Hair follicle dermal papilla cell (primary cell): ENCODE data around the gene CRISP1. TPM values are rescaled to one million over a fixed set of nuclear protein-coding genes. Genes with fewer than 3 reads are reported as not detected.

Experiments
- total RNA-seq: library from RNA; depleted of rRNA; stranded (reverse); fragments of >200 nt; gene quantifications from 2 replicates; pipeline ENCODE4 v1.2.3, GENCODE V29; 2012

CRISP1 gene
- not detected in 2 replicates for total RNA-seq

GRCh38 chr6:49866485-49866943 lies at the start of gene CRISP1:
TSS of gene CRISP1 (minus strand) at chr6:49866535. CDS start at chr6:49857400, 9,135 bp downstream.

GRCh38 chr6:49787176-49787575 lies 79.2 kb downstream of the CRISP1 start, which contains the start of gene PGK2:
TSS of gene PGK2 (minus strand) at chr6:49787285. CDS start at chr6:49787187, 98 bp downstream.

Other genes with a start within 250 kb of the CRISP1 start
- not detected in 2 replicates for gene RHAG, start 229.7 kb downstream of the CRISP1 start, total RNA-seq
- not detected in 2 replicates for gene CRISP2, start 153.0 kb downstream of the CRISP1 start, total RNA-seq
- gene CRISP3, start 122.1 kb downstream of the CRISP1 start, total RNA-seq, result not detected in 2 replicates
- gene PGK2, start 79.2 kb downstream of the CRISP1 start, total RNA-seq, result not detected in 2 replicates
- gene DEFB114, start 97.6 kb upstream of the CRISP1 start, total RNA-seq, result not detected in 2 replicates
- gene DEFB113, start 103.1 kb upstream of the CRISP1 start, total RNA-seq, result not detected in 2 replicates
- not detected in 2 replicates for gene DEFB110, start 155.5 kb upstream of the CRISP1 start, total RNA-seq
- gene DEFB112, start 183.4 kb upstream of the CRISP1 start, total RNA-seq, result not detected in 2 replicates